Fibroblast of lung (primary cell): ENCODE results near the gene TMEM42. TPM values are rescaled to one million over a fixed set of nuclear protein-coding genes. Genes with fewer than 3 reads are reported as not detected.

ENCODE experiments used
- DNase-seq, 2 donors: peaks; one replicate each; pipeline versions ENCODE4 v3.0.0 to v3.0.0-alpha.2; 2010; ENCODE audit warnings: low read depth in 2 of 2
- H2AFZ ChIP-seq: 2 replicates; pipeline ENCODE4 v1.5.1; 2012; ENCODE audit warnings: low read length, control low read depth, inconsistent platforms
- H3K27ac ChIP-seq: 2 replicates; pipeline ENCODE4 v1.5.1; 2011; ENCODE audit warnings: low read length, control low read depth; ENCODE audit not compliant: insufficient read depth
- H3K27me3 ChIP-seq: 2 replicates; pipeline ENCODE4 v1.5.1; 2011; ENCODE audit warnings: mild to moderate bottlenecking, low read length; ENCODE audit not compliant: control insufficient read depth, insufficient read depth
- H3K36me3 ChIP-seq: 2 replicates; pipeline ENCODE4 v1.5.1; 2011; ENCODE audit warnings: low read length; ENCODE audit not compliant: control insufficient read depth, insufficient read depth
- H3K4me1 ChIP-seq: 2 replicates; pipeline ENCODE4 v1.5.1; 2011; ENCODE audit warnings: low read length; ENCODE audit not compliant: control insufficient read depth, insufficient read depth; ENCODE audit errors: extremely low read depth
- H3K4me2 ChIP-seq: 2 replicates; pipeline ENCODE4 v1.5.1; 2011; ENCODE audit warnings: low read length, control low read depth; ENCODE audit not compliant: insufficient read depth; ENCODE audit errors: extremely low read depth
- H3K4me3 ChIP-seq, 4 experiments: fragments of 200-600 bp in 1 of 4; sonication (generic) in 1 of 4; replicated peaks in 1 of 4; 2 replicates each; pipeline ENCODE4 v1.5.1; 2011 to 2016; ENCODE audit warnings: low read length in 4 of 4, low read depth in 3 of 4, mild to moderate bottlenecking in 3 of 4, control low read depth in 2 of 4, inconsistent platforms in 1 of 4, mixed read lengths in 1 of 4; ENCODE audit not compliant: insufficient read depth in 1 of 4; ENCODE audit errors: control extremely low read depth in 1 of 4
- H3K79me2 ChIP-seq: 2 replicates; pipeline ENCODE4 v1.5.1; 2012; ENCODE audit warnings: mild to moderate bottlenecking, low read length, inconsistent platforms; ENCODE audit not compliant: control insufficient read depth, insufficient read depth
- H3K9ac ChIP-seq: 2 replicates; pipeline ENCODE4 v1.5.1; 2011; ENCODE audit warnings: mild to moderate bottlenecking, low read length, control low read depth; ENCODE audit not compliant: insufficient read depth
- H3K9me3 ChIP-seq: 2 replicates; pipeline ENCODE4 v1.5.1; 2012; ENCODE audit warnings: low read depth, low read length; ENCODE audit not compliant: control insufficient read depth, insufficient read depth
- H4K20me1 ChIP-seq: 2 replicates; pipeline ENCODE4 v1.5.1; 2011; ENCODE audit warnings: low read length; ENCODE audit not compliant: control insufficient read depth, insufficient read depth; ENCODE audit errors: extremely low read depth
- CTCF ChIP-seq, 2 donors: IDR thresholded peaks in 1 of 2; conservative IDR thresholded peaks in 1 of 2; 1 replicate in 1 of 2; 2 replicates in 1 of 2; pipeline ENCODE4 v1.5.1; 2011 to 2012; ENCODE audit warnings: low read length in 2 of 2, control low read depth in 1 of 2, inconsistent platforms in 1 of 2, low read depth in 1 of 2, mild to moderate bottlenecking in 1 of 2
- EZH2 ChIP-seq: IDR thresholded peaks from 2 replicates; pipeline ENCODE4 v1.5.1; 2012; ENCODE audit warnings: low read length, control low read depth, mild to moderate bottlenecking; ENCODE audit errors: missing control alignments
- polyA plus RNA-seq, 2 donors: library from polyadenylated mRNA; depleted of rRNA in 1 of 2; stranded (reverse) in 1 of 2; unstranded in 1 of 2; fragments of >200 nt; gene quantifications; 2 replicates each; pipeline ENCODE4 v1.2.1, GENCODE V29; 2011 to 2012; ENCODE audit warnings: missing spikeins in 1 of 2
- total RNA-seq: library from RNA; depleted of rRNA; stranded (reverse); fragments of >200 nt; gene quantifications from 2 replicates; pipeline ENCODE4 v1.2.1, GENCODE V29; 2014

Gene TMEM42
- total and polyA plus RNA-seq, 2 donors (not counting 1 experiment from before 2014, with no cell fraction given), result 23.4 to 25.3 TPM

- H3K27ac ChIP-seq, result peak overlapping the region; percentile 95
- H3K9ac ChIP-seq, result peak overlapping the region; percentile 93
- H3K9me3 ChIP-seq, result no peaks in the 10 kb centered on the region
- no peaks in the 10 kb centered on the region for H3K4me1 ChIP-seq
- peak overlapping the region; percentile 68 for H2AFZ ChIP-seq
- no peaks in the 10 kb centered on the region for H4K20me1 ChIP-seq
- DNase-seq, result peak; percentile 37 to 40
- peak overlapping the region; percentile 76 for H3K4me2 ChIP-seq
- no peaks in the 10 kb centered on the region for H3K27me3 ChIP-seq
- peak overlapping the region; percentile 45 to 94 (median 66) for H3K4me3 ChIP-seq
- TF ChIP-seq EZH2 (no peak), CTCF (conservative IDR thresholded peaks at IDR 0.05 in 1 of 2, IDR thresholded peaks at IDR 0.05 in 1 of 2; ENCODE audit: low read depth in 1 of 2, low read length in 2 of 2) (no peak)
- no peaks in the 10 kb centered on the region for H3K36me3 ChIP-seq
- H3K79me2 ChIP-seq, result peaks cover 2% of the 10 kb centered on the region
Measured at GRCh38 chr3:44862226-44862637, 520 bp downstream of the TMEM42 start.

GRCh38 chr3:44865272-44866035 is 3.7 kb downstream of the TMEM42 start:
- Histone ChIP-seq H2AFZ (no peak overlapping the region), H3K9me3 (no peaks in the 10 kb centered on the region), H3K4me1 (no peaks in the 10 kb centered on the region), H4K20me1 (no peaks in the 10 kb centered on the region), H3K9ac (no peak overlapping the region), H3K27ac (no peak overlapping the region), H3K4me2 (no peak overlapping the region), H3K79me2 (peaks cover 2% of the 10 kb centered on the region), H3K36me3 (no peaks in the 10 kb centered on the region), H3K4me3 (no peak overlapping the region), H3K27me3 (no peaks in the 10 kb centered on the region)
- TF ChIP-seq CTCF (conservative IDR thresholded peaks at IDR 0.05 in 1 of 2, IDR thresholded peaks at IDR 0.05 in 1 of 2; ENCODE audit: low read depth in 1 of 2, low read length in 2 of 2) (no peak), EZH2 (no peak)
- DNase-seq, result peak in 1 of 2 donors; percentile 48

DNA sequence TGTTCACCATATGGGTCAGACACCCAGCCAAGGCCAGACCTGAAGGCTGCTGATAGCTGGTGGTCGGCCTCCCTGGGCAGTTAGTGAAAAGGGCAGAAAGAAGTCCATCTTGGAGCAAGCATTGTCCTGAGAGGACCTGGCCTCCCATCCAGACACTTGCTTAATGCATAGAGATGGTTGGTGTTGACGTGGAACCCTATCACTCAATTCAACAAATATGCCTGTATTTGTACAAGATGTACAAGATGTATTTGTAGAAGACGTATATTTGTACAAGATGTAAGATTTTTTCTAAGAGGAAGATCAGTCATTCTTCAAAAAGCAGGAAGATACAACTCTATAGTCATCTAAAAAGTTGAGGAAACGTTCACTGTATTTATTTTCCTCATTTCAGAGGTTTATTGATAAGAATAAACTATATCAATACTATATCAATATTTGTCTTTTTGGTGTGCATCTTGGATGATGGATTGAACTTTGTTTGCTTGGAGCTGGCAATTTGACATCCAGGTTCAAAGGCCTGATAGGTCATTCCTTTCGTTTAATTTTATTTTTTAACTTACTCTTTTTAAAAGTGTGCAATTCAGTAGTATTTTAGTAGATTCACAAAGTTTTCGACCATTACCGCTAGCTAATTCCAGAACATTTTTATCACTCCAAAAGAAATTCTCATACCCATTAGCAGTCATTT is 5.9 kb downstream of the TMEM42 start:
- H3K79me2 ChIP-seq, result peaks cover 1% of the 10 kb centered on the region

More for the DNA sequence above, 5.9 kb downstream of the TMEM42 start:
- Histone ChIP-seq H3K9me3 (no peaks in the 10 kb centered on the region), H3K36me3 (no peaks in the 10 kb centered on the region), H3K27me3 (no peaks in the 10 kb centered on the region), H3K27ac (no peak overlapping the region), H3K9ac (no peak overlapping the region), H3K4me3 (no peak overlapping the region), H3K4me2 (no peak overlapping the region), H4K20me1 (no peaks in the 10 kb centered on the region), H3K4me1 (no peaks in the 10 kb centered on the region), H2AFZ (no peak overlapping the region)
- no peak for DNase-seq
- TF ChIP-seq EZH2, result no peak
- TF ChIP-seq CTCF (conservative IDR thresholded peaks at IDR 0.05 in 1 of 2, IDR thresholded peaks at IDR 0.05 in 1 of 2; ENCODE audit: low read depth in 1 of 2, low read length in 2 of 2), result no peak
